PC-9 (cell line): ENCODE results near the gene GJA10. TPM values are rescaled to one million over a fixed set of nuclear protein-coding genes. Genes with fewer than 3 reads are reported as not detected.

Experiments
- BruUV-seq: library from RNA; stranded (reverse); fragments of 400-500 nt; replicated peaks from 2 replicates; lab custom pipeline; 2021; lab: Mats Ljungman, UMichigan
- CTCF ChIA-PET: fragments of 300-600 bp; sonication (Branson Sonifier 250); formaldehyde crosslinking; loops from one replicate; lab custom pipeline; 2022; ENCODE audit warnings: antibody characterized with exemption; lab: Charles Lee
- POLR2A ChIA-PET: fragments of 300-600 bp; sonication (Branson Sonifier 250); formaldehyde crosslinking; loops from one replicate; lab custom pipeline; 2022; ENCODE audit warnings: antibody characterized with exemption; ENCODE audit not compliant: unreplicated experiment; lab: Charles Lee
- DNase-seq, 2 experiments: peaks; one replicate each; pipeline versions ENCODE4 v3.0.0 to v3.0.0-alpha.2; 2015 to 2022; ENCODE audit warnings: mixed read lengths in 1 of 2
- H2AFZ ChIP-seq: fragments of 200-600 bp; sonication (generic); 2 replicates; pipeline ENCODE4 v1.8.1; 2017; ENCODE audit warnings: antibody characterized with exemption
- H3F3A ChIP-seq: fragments of 200-600 bp; sonication (generic); 2 replicates; pipeline ENCODE4 v1.8.1; 2017; ENCODE audit warnings: antibody characterized with exemption, mild to moderate bottlenecking, low read depth; ENCODE audit not compliant: insufficient read depth
- H3K27ac ChIP-seq: fragments of 200-600 bp; sonication (generic); 2 replicates; pipeline ENCODE4 v1.6.1; 2016; ENCODE audit warnings: mixed run types
- H3K27me3 ChIP-seq: fragments of 200-600 bp; sonication (generic); 2 replicates; pipeline ENCODE4 v1.6.1; 2016; ENCODE audit warnings: low read depth, mixed run types; ENCODE audit not compliant: insufficient read depth
- H3K36me3 ChIP-seq: fragments of 200-600 bp; sonication (generic); 2 replicates; pipeline ENCODE4 v1.6.1; 2016; ENCODE audit warnings: low read depth, mixed run types
- H3K4me1 ChIP-seq: fragments of 200-600 bp; sonication (generic); replicated peaks from 2 replicates; pipeline ENCODE4 v1.6.1; 2016; ENCODE audit warnings: mixed run types; ENCODE audit not compliant: insufficient read depth
- H3K4me2 ChIP-seq: fragments of 200-600 bp; sonication (generic); 2 replicates; pipeline ENCODE4 v1.6.1; 2017; ENCODE audit warnings: mixed run types
- H3K4me3 ChIP-seq: fragments of 200-600 bp; sonication (generic); 2 replicates; pipeline ENCODE4 v1.6.1; 2016; ENCODE audit warnings: mixed run types
- H3K79me2 ChIP-seq: fragments of 200-600 bp; sonication (generic); 2 replicates; pipeline ENCODE4 v1.6.1; 2017; ENCODE audit warnings: low read depth, mixed run types
- H3K9me2 ChIP-seq: fragments of 200-600 bp; sonication (generic); 2 replicates; pipeline ENCODE4 v1.8.1; 2017; ENCODE audit warnings: mild to moderate bottlenecking; ENCODE audit not compliant: insufficient read depth
- H3K9me3 ChIP-seq: fragments of 200-600 bp; sonication (generic); 2 replicates; pipeline ENCODE4 v1.8.1; 2016; ENCODE audit warnings: low read depth; ENCODE audit not compliant: insufficient read depth
- H4K20me1 ChIP-seq: fragments of 200-600 bp; sonication (generic); 2 replicates; pipeline ENCODE4 v1.8.1; 2017; ENCODE audit not compliant: insufficient read depth
- CTCF ChIP-seq: fragments of 200-600 bp; sonication (generic); conservative IDR thresholded peaks from 2 replicates; pipeline ENCODE4 v1.6.1; 2017; ENCODE audit warnings: mixed run types, antibody characterized with exemption, mild to moderate bottlenecking, moderate library complexity
- EZH2 ChIP-seq: fragments of 200-600 bp; sonication (generic); IDR thresholded peaks from 2 replicates; pipeline ENCODE4 v1.8.0; 2017; ENCODE audit warnings: antibody characterized with exemption, low read depth
- intact Hi-C: fragments of 100-400 bp; cut with micrococcal nuclease; formaldehyde crosslinking; loops from one replicate; pipeline ENCODE4 v1.10.0; 2022; ENCODE audit not compliant: unreplicated experiment
- total RNA-seq: library from RNA; stranded (reverse); gene quantifications from 2 replicates; pipeline ENCODE4 v1.2.3, GENCODE V29; 2021

Gene GJA10
- total RNA-seq, 1 experiment from 2014 or later = not detected

DNA sequence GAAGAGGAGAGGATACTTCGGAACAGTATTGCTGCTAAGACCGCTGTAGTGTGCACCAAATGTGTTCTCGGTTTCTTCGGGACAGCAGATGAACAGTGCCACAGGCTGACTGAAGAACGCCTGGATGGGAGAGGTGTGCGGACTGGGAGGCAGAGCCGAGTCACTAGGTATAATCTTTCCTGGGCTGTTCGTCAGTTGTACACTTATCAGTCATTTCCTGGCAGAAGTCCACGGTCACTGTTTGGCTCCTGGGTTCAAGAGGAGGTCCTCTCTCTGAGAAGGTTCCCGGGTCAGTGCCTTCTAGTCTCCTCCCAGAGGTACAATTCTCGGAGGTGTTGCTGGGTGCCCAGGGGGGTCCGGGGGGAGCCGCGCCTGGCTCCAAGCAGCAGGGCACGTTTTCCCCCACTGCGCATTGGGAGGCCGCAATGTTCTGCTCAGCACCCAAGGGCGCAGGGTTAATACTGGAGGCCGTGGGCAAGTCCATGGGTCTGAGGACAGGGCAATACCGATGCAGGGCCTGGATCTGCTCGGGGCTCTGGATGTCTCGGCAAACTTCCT, 38.1 kb downstream of the GJA10 start:
- no peaks in the 10 kb centered on the region for H3K36me3 ChIP-seq
- no peak overlapping the region for H3K4me2 ChIP-seq
- H3K9me3 ChIP-seq = no peaks in the 10 kb centered on the region
- intact Hi-C loops = no loop called here
- TF ChIP-seq CTCF = no peak
- no peak for TF ChIP-seq EZH2
- H3K27me3 ChIP-seq = no peaks in the 10 kb centered on the region
- H3K4me1 ChIP-seq = no peaks in the 10 kb centered on the region
- H3K4me3 ChIP-seq = no peak overlapping the region
- H3K79me2 ChIP-seq = no peaks in the 10 kb centered on the region
- CTCF ChIA-PET = no interaction called here
- POLR2A ChIA-PET = no interaction called here
- no TSS peak for BruUV-seq
- H3K27ac ChIP-seq = no peak overlapping the region
- H4K20me1 ChIP-seq = no peaks in the 10 kb centered on the region
- no peak overlapping the region for H2AFZ ChIP-seq
- no peaks in the 10 kb centered on the region for H3K9me2 ChIP-seq
- DNase-seq = no peak
- H3F3A ChIP-seq = no peaks in the 10 kb centered on the region

GRCh38 chr6:89934685-89935366, 40.6 kb downstream of the GJA10 start:
- no peaks in the 10 kb centered on the region for H3K4me1 ChIP-seq
- ChIA-PET CTCF (no interaction called here), POLR2A (no interaction called here)
- H3K9me3 ChIP-seq = no peaks in the 10 kb centered on the region
- no peak overlapping the region for H3K4me2 ChIP-seq
- no peak overlapping the region for H2AFZ ChIP-seq
- H3F3A ChIP-seq = no peaks in the 10 kb centered on the region
- intact Hi-C loops = no loop called here
- TF ChIP-seq CTCF (no peak), EZH2 (no peak)
- no peak overlapping the region for H3K27ac ChIP-seq
- BruUV-seq = no TSS peak
- H3K9me2 ChIP-seq = no peaks in the 10 kb centered on the region
- DNase-seq = no peak
- H4K20me1 ChIP-seq = no peaks in the 10 kb centered on the region
- no peaks in the 10 kb centered on the region for H3K79me2 ChIP-seq
- no peak overlapping the region for H3K4me3 ChIP-seq
- no peaks in the 10 kb centered on the region for H3K27me3 ChIP-seq
- H3K36me3 ChIP-seq = no peaks in the 10 kb centered on the region

- POLR2A ChIA-PET = no interaction called here
Observed at GRCh38 chr6:89936177-89936576, 41.9 kb downstream of the GJA10 start.

More at GRCh38 chr6:89936177-89936576, 41.9 kb downstream of the GJA10 start:
- Histone ChIP-seq H3F3A (no peaks in the 10 kb centered on the region), H3K27me3 (no peaks in the 10 kb centered on the region), H3K36me3 (no peaks in the 10 kb centered on the region), H3K9me2 (no peaks in the 10 kb centered on the region), H3K9me3 (no peaks in the 10 kb centered on the region), H3K27ac (no peak overlapping the region), H3K4me3 (no peak overlapping the region), H3K4me2 (no peak overlapping the region), H3K79me2 (no peaks in the 10 kb centered on the region), H3K4me1 (no peaks in the 10 kb centered on the region), H2AFZ (no peak overlapping the region), H4K20me1 (no peaks in the 10 kb centered on the region)
- CTCF ChIA-PET = no interaction called here
- no peak for DNase-seq
- TF ChIP-seq CTCF (no peak), EZH2 (no peak)
- no TSS peak for BruUV-seq
- intact Hi-C loops = no loop called here
